B cell (primary cell): ENCODE measurements around the gene ULBP1. TPM values are rescaled to one million over a fixed set of nuclear protein-coding genes. Genes with fewer than 3 reads are reported as not detected.
A peak's percentile ranks its signal among the peaks of the same experiment; 100 is the strongest.

Source experiments
- ATAC-seq: fragments of 200-7000 bp; cut with Tn5 transposase; one replicate; pipeline ENCODE4 v1.10.0; 2021; ENCODE audit warnings: low read depth, mild to moderate bottlenecking, moderate number of reproducible peaks, moderate library complexity
- CTCF ChIA-PET: fragments of 350-600 bp; sonication (Branson Sonifier 250); formaldehyde crosslinking; loops from one replicate; lab custom pipeline; 2021; ENCODE audit warnings: antibody characterized with exemption, inconsistent platforms; lab: Charles Lee
- POLR2A ChIA-PET: fragments of 350-600 bp; sonication (Branson Sonifier 250); formaldehyde crosslinking; loops from one replicate; lab custom pipeline; 2021; ENCODE audit warnings: antibody characterized with exemption; lab: Charles Lee
- DNase-seq: peaks from one replicate; pipeline ENCODE4 v3.0.0; 2013
- H2AFZ ChIP-seq: 2 replicates; pipeline ENCODE4 v1.6.1; 2012; ENCODE audit warnings: mild to moderate bottlenecking, low read depth, low read length; ENCODE audit not compliant: insufficient read depth, poor library complexity, severe bottlenecking
- H3K27ac ChIP-seq, 2 donors: 1 replicate in 1 of 2; 2 replicates in 1 of 2; pipeline ENCODE4 v1.5.1; 2012 to 2013; ENCODE audit warnings: low read length in 2 of 2, mild to moderate bottlenecking in 2 of 2, moderate library complexity in 1 of 2
- H3K27me3 ChIP-seq, 4 experiments: fragments of 200-600 bp in 1 of 4; sonication (generic) in 1 of 4; replicated peaks in 1 of 4; 1 replicate in 2 of 4; 2 replicates in 2 of 4; pipeline versions ENCODE4 v1.6.1 to v1.7.0; 2013 to 2016; ENCODE audit warnings: low read length in 3 of 4, mild to moderate bottlenecking in 2 of 4, mixed read lengths in 1 of 4, moderate library complexity in 1 of 4; ENCODE audit not compliant: insufficient read depth in 4 of 4, control insufficient read depth in 3 of 4; ENCODE audit errors: control extremely low read depth in 1 of 4
- H3K36me3 ChIP-seq, 2 experiments: replicated peaks in 1 of 2; 1 replicate in 1 of 2; 2 replicates in 1 of 2; pipeline versions ENCODE4 v1.6.1 to v1.7.1; 2013; ENCODE audit warnings: low read length in 1 of 2; ENCODE audit not compliant: insufficient read depth in 2 of 2, control insufficient read depth in 1 of 2; ENCODE audit errors: control extremely low read depth in 1 of 2, extremely low read depth in 1 of 2
- H3K4me1 ChIP-seq, 2 donors: fragments of 200-600 bp in 1 of 2; sonication (generic) in 1 of 2; 1 replicate in 1 of 2; 2 replicates in 1 of 2; pipeline versions ENCODE4 v1.5.1 to v1.6.1; 2013 to 2017; ENCODE audit warnings: low read length in 2 of 2; ENCODE audit not compliant: control insufficient read depth in 2 of 2, insufficient read depth in 2 of 2
- H3K4me2 ChIP-seq: replicated peaks from 2 replicates; pipeline ENCODE3; 2012; ENCODE audit warnings: mild to moderate bottlenecking, low read depth, low read length; ENCODE audit not compliant: poor library complexity, severe bottlenecking
- H3K4me3 ChIP-seq, 5 experiments: fragments of 200-600 bp in 1 of 5; sonication (generic) in 1 of 5; 1 replicate in 3 of 5; 2 replicates in 2 of 5; pipeline versions ENCODE4 v1.5.1 to v1.7.0; 2011 to 2016; ENCODE audit warnings: low read length in 4 of 5, mild to moderate bottlenecking in 4 of 5, low read depth in 2 of 5, control low read depth in 1 of 5, moderate library complexity in 1 of 5; ENCODE audit not compliant: insufficient read depth in 1 of 5; ENCODE audit errors: control extremely low read depth in 1 of 5, extremely low read depth in 1 of 5
- H3K79me2 ChIP-seq: fragments of 200-600 bp; sonication (generic); one replicate; pipeline ENCODE4 v1.6.0; 2016; ENCODE audit warnings: low read length; ENCODE audit not compliant: control insufficient read depth, insufficient read depth
- H3K9ac ChIP-seq: fragments of 200-600 bp; sonication (generic); 2 replicates; pipeline ENCODE4 v1.6.1; 2017; ENCODE audit warnings: mild to moderate bottlenecking, low read length, moderate library complexity
- H3K9me3 ChIP-seq, 3 donors: one replicate each; pipeline versions ENCODE4 v1.6.1 to v1.7.1; 2013; ENCODE audit warnings: low read length in 2 of 3; ENCODE audit not compliant: control insufficient read depth in 2 of 3, insufficient read depth in 1 of 3; ENCODE audit errors: control extremely low read depth in 1 of 3
- H4K20me1 ChIP-seq: 2 replicates; pipeline ENCODE4 v1.6.0; 2012; ENCODE audit warnings: mild to moderate bottlenecking, low read length; ENCODE audit not compliant: insufficient read depth, control insufficient read depth, poor library complexity, severe bottlenecking
- H3K27ac Mint-ChIP-seq: one replicate; pipeline ENCODE4 v1.8.0; 2021; ENCODE audit warnings: mixed read lengths
- H3K27me3 Mint-ChIP-seq: one replicate; pipeline ENCODE4 v1.8.0; 2021; ENCODE audit warnings: mixed read lengths
- H3K4me1 Mint-ChIP-seq: one replicate; pipeline ENCODE4 v1.8.0; 2021; ENCODE audit warnings: mixed read lengths
- H3K4me3 Mint-ChIP-seq: one replicate; pipeline ENCODE4 v1.8.0; 2021; ENCODE audit warnings: mixed read lengths
- H3K9me3 Mint-ChIP-seq: one replicate; pipeline ENCODE4 v1.8.0; 2022; ENCODE audit warnings: mixed read lengths; ENCODE audit not compliant: insufficient read depth
- CTCF ChIP-seq: fragments of 200-600 bp; IDR thresholded peaks from one replicate; pipeline ENCODE4 v1.8.0; 2022; ENCODE audit warnings: antibody characterized with exemption, mild to moderate bottlenecking
- EZH2 ChIP-seq: IDR thresholded peaks from 2 replicates; pipeline ENCODE4 v1.6.1; 2012; ENCODE audit warnings: borderline replicate concordance, low read depth, mild to moderate bottlenecking, moderate library complexity, low read length; ENCODE audit not compliant: insufficient read depth, poor library complexity, severe bottlenecking
- WGBS: methylation state at CpG from one replicate; pipeline ENCODE4 v1.1.5; 2013; ENCODE audit warnings: missing lambda C conversion rate; ENCODE audit not compliant: insufficient coverage; 5-methylcytosine and 5-hydroxymethylcytosine counted together
- intact Hi-C: fragments of 100-400 bp; cut with micrococcal nuclease; formaldehyde crosslinking; loops from one replicate; pipeline ENCODE4 v1.10.0; 2022
- polyA plus RNA-seq: library from polyadenylated mRNA; depleted of rRNA; stranded (reverse); fragments of >200 nt; gene quantifications from 2 replicates; pipeline ENCODE4 v1.2.3, GENCODE V29; 2012
- total RNA-seq, 2 donors: library from RNA; stranded (reverse); fragments of 120-200 nt in 1 of 2; gene quantifications; 1 replicate in 1 of 2; 2 replicates in 1 of 2; pipeline versions ENCODE4 v1.2.3 to v1.2.4, GENCODE V29; 2013 to 2022

The ULBP1 gene
- total and polyA plus RNA-seq, 2 donors (not counting 1 experiment from before 2014, with no cell fraction given), result 0.04 to 0.12 TPM

GRCh38 chr6:149923327-149923986 lies 40.3 kb upstream of the ULBP1 start:
- Histone ChIP-seq H3K4me2 (peak overlapping the region; percentile 95), H3K9me3 (peaks cover 0 to 32% (median 0%) of the 10 kb centered on the region in 3 donors), H3K79me2 (no peaks in the 10 kb centered on the region), H2AFZ (peak overlapping the region; percentile 41), H3K4me3 (peak overlapping the region in 4 of 5 experiments; percentile 16 to 70 (median 52)), H3K4me1 (peaks cover 29 to 32% of the 10 kb centered on the region in 2 donors), H3K36me3 (no peaks in the 10 kb centered on the region), H4K20me1 (no peaks in the 10 kb centered on the region), H3K9ac (peak overlapping the region; percentile 66), H3K27ac (no peak overlapping the region), H3K27me3 (peaks cover 0 to 72% (median 44%) of the 10 kb centered on the region in 4 experiments)
- ChIA-PET CTCF (interaction anchor here (1.4 to 2.4 kb wide), 2 partner anchors 88 to 90 kb away, joined by 6 to 10 read pairs; no protein-coding TSS in a partner anchor), POLR2A (no interaction called here)
- 22% methylated on average over 24 of the region's 33 CpGs for WGBS
- Mint-ChIP-seq H3K9me3 (no peaks in the 10 kb centered on the region), H3K4me3 (peak overlapping the region; percentile 94), H3K27me3 (peaks cover 85% of the 10 kb centered on the region), H3K27ac (peak overlapping the region; percentile 64), H3K4me1 (peaks cover 36% of the 10 kb centered on the region)
- no peak for DNase-seq
- no peak for ATAC-seq
- no peak for TF ChIP-seq CTCF
- TF ChIP-seq EZH2, result no peak
- intact Hi-C loops, result loop anchor here (2.0 kb wide), 1 partner anchor 59 kb away; the partner anchor contains the start of gene LRP11
